ENCODE measurements around the gene RNPEPL1. TPM values are rescaled to one million over a fixed set of nuclear protein-coding genes. Genes with fewer than 3 reads are reported as not detected.

The RNPEPL1 gene
- total RNA-seq, 1 donor from 2014 or later: 22.7 TPM

GRCh38 chr2:240559286-240559685 lies 9.0 kb upstream of the RNPEPL1 start:
- H3K9me3 Mint-ChIP-seq (ENCODE audit: unreplicated experiment): no peaks in the 10 kb centered on the region
- no peak overlapping the region for H3K9ac ChIP-seq (ENCODE audit: low read length)
- no peak overlapping the region for H2AFZ ChIP-seq (ENCODE audit: low read depth, low read length)
- peak overlapping the region; percentile 41 for H3K27ac Mint-ChIP-seq (ENCODE audit: unreplicated experiment)
- FAIRE-seq (no peak), DNase-seq (ENCODE audit: low read depth) (no peak)
- peak overlapping the region; percentile 88 for H3K4me2 ChIP-seq (ENCODE audit: low read length)
- TF ChIP-seq, protein P1, sequence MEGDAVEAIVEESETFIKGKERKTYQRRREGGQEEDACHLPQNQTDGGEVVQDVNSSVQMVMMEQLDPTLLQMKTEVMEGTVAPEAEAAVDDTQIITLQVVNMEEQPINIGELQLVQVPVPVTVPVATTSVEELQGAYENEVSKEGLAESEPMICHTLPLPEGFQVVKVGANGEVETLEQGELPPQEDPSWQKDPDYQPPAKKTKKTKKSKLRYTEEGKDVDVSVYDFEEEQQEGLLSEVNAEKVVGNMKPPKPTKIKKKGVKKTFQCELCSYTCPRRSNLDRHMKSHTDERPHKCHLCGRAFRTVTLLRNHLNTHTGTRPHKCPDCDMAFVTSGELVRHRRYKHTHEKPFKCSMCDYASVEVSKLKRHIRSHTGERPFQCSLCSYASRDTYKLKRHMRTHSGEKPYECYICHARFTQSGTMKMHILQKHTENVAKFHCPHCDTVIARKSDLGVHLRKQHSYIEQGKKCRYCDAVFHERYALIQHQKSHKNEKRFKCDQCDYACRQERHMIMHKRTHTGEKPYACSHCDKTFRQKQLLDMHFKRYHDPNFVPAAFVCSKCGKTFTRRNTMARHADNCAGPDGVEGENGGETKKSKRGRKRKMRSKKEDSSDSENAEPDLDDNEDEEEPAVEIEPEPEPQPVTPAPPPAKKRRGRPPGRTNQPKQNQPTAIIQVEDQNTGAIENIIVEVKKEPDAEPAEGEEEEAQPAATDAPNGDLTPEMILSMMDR (IDR thresholded peaks at IDR 0.05; ENCODE audit: insufficient read depth, low read depth, low read length): no peak
- H3K27me3 ChIP-seq (ENCODE audit: insufficient read depth, low read length): no peaks in the 10 kb centered on the region
- peaks cover 36% of the 10 kb centered on the region for H3K4me1 ChIP-seq (ENCODE audit: insufficient read depth, low read length)
- no peak overlapping the region for H3K27ac ChIP-seq (ENCODE audit: low read depth, low read length)
- H3K27me3 Mint-ChIP-seq (ENCODE audit: low read depth, unreplicated experiment): peaks cover 2% of the 10 kb centered on the region
- no peaks in the 10 kb centered on the region for H3K9me3 ChIP-seq (ENCODE audit: insufficient read depth, low read depth, low read length)
- H3K79me2 ChIP-seq (ENCODE audit: insufficient read depth, low read length): peaks cover 33% of the 10 kb centered on the region
- no peaks in the 10 kb centered on the region for H3K36me3 ChIP-seq (ENCODE audit: insufficient read depth, low read length)
- H3K4me3 ChIP-seq (ENCODE audit: insufficient read depth, low read depth, low read length): peak overlapping the region; percentile 62
- peaks cover 5% of the 10 kb centered on the region for H3K36me3 Mint-ChIP-seq (ENCODE audit: low read depth, unreplicated experiment)
- H3K4me3 Mint-ChIP-seq (ENCODE audit: unreplicated experiment): peak overlapping the region; percentile 85
- peaks cover 23% of the 10 kb centered on the region for H4K20me1 ChIP-seq (ENCODE audit: insufficient read depth, low read length)
- H3K4me1 Mint-ChIP-seq (ENCODE audit: low read depth, unreplicated experiment): peaks cover 8% of the 10 kb centered on the region

DNA sequence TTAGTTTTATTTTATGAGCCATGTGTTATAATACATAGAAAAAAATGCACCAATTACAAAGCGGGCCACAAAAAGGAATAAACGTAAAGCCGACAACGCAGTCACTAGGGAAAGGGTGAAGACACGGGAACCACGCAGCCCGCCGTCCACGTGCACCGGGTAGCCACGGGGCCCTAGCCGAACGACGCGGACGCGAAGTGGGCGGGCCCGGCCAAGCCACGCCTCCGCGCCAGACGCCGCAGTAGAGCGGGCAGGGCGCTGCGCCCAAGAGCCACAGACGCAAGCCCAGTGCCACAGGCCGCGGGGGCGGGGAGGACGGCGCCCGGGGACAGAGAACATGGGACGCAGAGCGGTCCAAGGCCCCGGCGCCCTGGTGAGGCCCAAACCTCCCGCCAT lies 8.2 kb upstream of the RNPEPL1 start, which contains the start of gene DUSP28:
Gene DUSP28, plus strand, starts transcription at position 274 of the 396 bp plus-strand sequence. CDS start 328 bp downstream, outside the sequence.
- H4K20me1 ChIP-seq (ENCODE audit: insufficient read depth, low read length): peaks cover 23% of the 10 kb centered on the region
- H3K4me3 ChIP-seq (ENCODE audit: insufficient read depth, low read depth, low read length): peak within 1 kb of the TSS; percentile 63
- H3K4me1 ChIP-seq (ENCODE audit: insufficient read depth, low read length): peaks cover 36% of the 10 kb centered on the region
- peak within 1 kb of the TSS; percentile 78 for H3K27ac ChIP-seq (ENCODE audit: low read depth, low read length)
- Mint-ChIP-seq H3K27ac (ENCODE audit: unreplicated experiment) (peak within 1 kb of the TSS; percentile 55), H3K4me3 (ENCODE audit: unreplicated experiment) (peak within 1 kb of the TSS; percentile 85), H3K4me1 (ENCODE audit: low read depth, unreplicated experiment) (peaks cover 8% of the 10 kb centered on the region), H3K9me3 (ENCODE audit: unreplicated experiment) (no peaks in the 10 kb centered on the region), H3K36me3 (ENCODE audit: low read depth, unreplicated experiment) (peaks cover 5% of the 10 kb centered on the region), H3K27me3 (ENCODE audit: low read depth, unreplicated experiment) (peaks cover 2% of the 10 kb centered on the region)
- H3K79me2 ChIP-seq (ENCODE audit: insufficient read depth, low read length): peaks cover 30% of the 10 kb centered on the region
- FAIRE-seq (no peak), DNase-seq (ENCODE audit: low read depth) (peak; percentile 66)
- peak within 1 kb of the TSS; percentile 88 for H3K4me2 ChIP-seq (ENCODE audit: low read length)
- peak within 1 kb of the TSS; percentile 61 for H2AFZ ChIP-seq (ENCODE audit: low read depth, low read length)
- no peaks in the 10 kb centered on the region for H3K27me3 ChIP-seq (ENCODE audit: insufficient read depth, low read length)
- no peaks in the 10 kb centered on the region for H3K36me3 ChIP-seq (ENCODE audit: insufficient read depth, low read length)
- no peaks in the 10 kb centered on the region for H3K9me3 ChIP-seq (ENCODE audit: insufficient read depth, low read depth, low read length)
- H3K9ac ChIP-seq (ENCODE audit: low read length): peak within 1 kb of the TSS; percentile 84
- TF ChIP-seq, protein P1 (IDR thresholded peaks at IDR 0.05; ENCODE audit: insufficient read depth, low read depth, low read length): no peak
- no peak for TF ChIP-seq EZH2 (IDR thresholded peaks at IDR 0.05; ENCODE audit: insufficient read depth, low read length)

DNA sequence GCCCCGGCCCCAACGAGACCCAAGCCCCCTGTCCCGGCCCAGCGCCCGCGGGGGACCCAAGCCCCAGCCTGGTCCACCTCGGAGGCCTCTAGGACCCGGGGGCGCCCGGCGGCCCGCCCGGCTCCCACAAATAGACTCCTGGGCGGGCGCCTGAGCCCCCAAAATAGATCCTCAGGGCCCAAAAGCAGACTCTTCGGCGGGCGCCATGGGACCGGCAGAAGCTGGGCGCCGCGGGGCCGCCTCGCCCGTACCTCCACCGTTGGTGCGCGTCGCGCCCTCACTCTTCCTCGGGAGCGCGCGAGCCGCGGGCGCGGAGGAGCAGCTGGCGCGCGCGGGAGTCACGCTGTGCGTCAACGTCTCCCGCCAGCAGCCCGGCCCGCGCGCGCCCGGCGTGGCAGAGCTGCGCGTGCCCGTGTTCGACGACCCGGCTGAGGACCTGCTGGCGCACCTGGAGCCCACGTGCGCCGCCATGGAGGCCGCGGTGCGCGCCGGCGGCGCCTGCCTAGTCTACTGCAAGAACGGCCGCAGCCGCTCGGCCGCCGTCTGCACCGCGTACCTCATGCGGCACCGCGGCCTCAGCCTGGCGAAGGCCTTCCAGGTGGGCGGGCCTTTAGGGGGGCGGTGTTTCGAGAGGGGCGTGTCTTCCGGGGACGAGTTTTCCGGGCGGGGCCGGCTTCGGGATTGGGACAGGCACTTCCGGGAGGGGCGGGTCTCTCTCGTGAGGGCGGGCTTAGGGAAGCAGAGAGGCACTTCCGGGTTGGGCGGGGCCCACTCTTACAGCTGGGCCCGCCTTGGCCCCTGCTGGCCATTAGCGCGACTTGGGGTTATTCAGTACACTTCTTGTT lies 7.6 kb upstream of the RNPEPL1 start:
- Histone ChIP-seq H2AFZ (ENCODE audit: low read depth, low read length) (peak overlapping the region; percentile 61), H3K4me1 (ENCODE audit: insufficient read depth, low read length) (peaks cover 39% of the 10 kb centered on the region), H3K27ac (ENCODE audit: low read depth, low read length) (peak overlapping the region; percentile 78), H3K4me3 (ENCODE audit: insufficient read depth, low read depth, low read length) (peak overlapping the region; percentile 63), H3K4me2 (ENCODE audit: low read length) (peak overlapping the region; percentile 88), H3K36me3 (ENCODE audit: insufficient read depth, low read length) (no peaks in the 10 kb centered on the region), H3K9me3 (ENCODE audit: insufficient read depth, low read depth, low read length) (no peaks in the 10 kb centered on the region), H3K9ac (ENCODE audit: low read length) (peak overlapping the region; percentile 84), H3K27me3 (ENCODE audit: insufficient read depth, low read length) (no peaks in the 10 kb centered on the region), H4K20me1 (ENCODE audit: insufficient read depth, low read length) (peaks cover 23% of the 10 kb centered on the region), H3K79me2 (ENCODE audit: insufficient read depth, low read length) (peaks cover 28% of the 10 kb centered on the region)
- H3K4me3 Mint-ChIP-seq (ENCODE audit: unreplicated experiment): peak overlapping the region; percentile 85
- DNase-seq (ENCODE audit: low read depth) (peak; percentile 92), FAIRE-seq (no peak)
- H3K4me1 Mint-ChIP-seq (ENCODE audit: low read depth, unreplicated experiment): peaks cover 11% of the 10 kb centered on the region
- no peaks in the 10 kb centered on the region for H3K9me3 Mint-ChIP-seq (ENCODE audit: unreplicated experiment)
- H3K27me3 Mint-ChIP-seq (ENCODE audit: low read depth, unreplicated experiment): peaks cover 2% of the 10 kb centered on the region
- no peak for TF ChIP-seq EZH2 (IDR thresholded peaks at IDR 0.05; ENCODE audit: insufficient read depth, low read length)
- TF ChIP-seq, protein P1 (IDR thresholded peaks at IDR 0.05; ENCODE audit: insufficient read depth, low read depth, low read length): no peak
- peaks cover 5% of the 10 kb centered on the region for H3K36me3 Mint-ChIP-seq (ENCODE audit: low read depth, unreplicated experiment)
- peak overlapping the region; percentile 55 for H3K27ac Mint-ChIP-seq (ENCODE audit: unreplicated experiment)
